Measurements from ENCODE around the gene RTKN2. TPM values are rescaled to one million over a fixed set of nuclear protein-coding genes. Genes with fewer than 3 reads are reported as not detected.

Gene RTKN2
- total RNA-seq, 1 donor from 2014 or later, result 27.5 TPM

DNA sequence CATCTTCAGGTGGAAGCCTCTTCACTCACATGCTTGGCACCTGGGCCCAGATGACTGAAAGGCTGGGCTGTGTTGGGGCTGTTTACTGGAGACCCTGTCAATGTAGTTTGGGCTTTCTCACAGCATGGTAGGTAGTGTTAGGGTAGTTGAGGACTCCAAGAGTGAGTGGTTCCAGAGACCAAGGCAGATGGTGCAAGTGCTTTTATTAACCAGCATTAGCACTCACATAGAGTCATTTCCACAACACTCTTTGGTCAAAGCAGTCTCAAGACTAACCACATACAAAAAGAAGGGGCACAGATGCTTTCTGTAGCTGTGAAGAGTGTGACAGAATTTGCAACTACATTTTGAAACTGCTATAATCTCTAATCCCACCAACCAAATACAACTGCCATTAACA, 135.0 kb downstream of the RTKN2 start:
- H3K4me1 Mint-ChIP-seq, result no peaks in the 10 kb centered on the region

More for the DNA sequence above, 135.0 kb downstream of the RTKN2 start:
- no peak for DNase-seq (ENCODE audit: low read depth, low spot score)
- H3K9me3 Mint-ChIP-seq, result peaks cover 3% of the 10 kb centered on the region
- no peaks in the 10 kb centered on the region for H3K27me3 Mint-ChIP-seq (ENCODE audit: low read depth)
- H3K4me3 Mint-ChIP-seq, result no peak overlapping the region
- H3K36me3 Mint-ChIP-seq (ENCODE audit: low read depth), result peaks cover 4% of the 10 kb centered on the region
- no peak overlapping the region for H3K27ac Mint-ChIP-seq (ENCODE audit: unreplicated experiment)
- TF ChIP-seq, protein P1, sequence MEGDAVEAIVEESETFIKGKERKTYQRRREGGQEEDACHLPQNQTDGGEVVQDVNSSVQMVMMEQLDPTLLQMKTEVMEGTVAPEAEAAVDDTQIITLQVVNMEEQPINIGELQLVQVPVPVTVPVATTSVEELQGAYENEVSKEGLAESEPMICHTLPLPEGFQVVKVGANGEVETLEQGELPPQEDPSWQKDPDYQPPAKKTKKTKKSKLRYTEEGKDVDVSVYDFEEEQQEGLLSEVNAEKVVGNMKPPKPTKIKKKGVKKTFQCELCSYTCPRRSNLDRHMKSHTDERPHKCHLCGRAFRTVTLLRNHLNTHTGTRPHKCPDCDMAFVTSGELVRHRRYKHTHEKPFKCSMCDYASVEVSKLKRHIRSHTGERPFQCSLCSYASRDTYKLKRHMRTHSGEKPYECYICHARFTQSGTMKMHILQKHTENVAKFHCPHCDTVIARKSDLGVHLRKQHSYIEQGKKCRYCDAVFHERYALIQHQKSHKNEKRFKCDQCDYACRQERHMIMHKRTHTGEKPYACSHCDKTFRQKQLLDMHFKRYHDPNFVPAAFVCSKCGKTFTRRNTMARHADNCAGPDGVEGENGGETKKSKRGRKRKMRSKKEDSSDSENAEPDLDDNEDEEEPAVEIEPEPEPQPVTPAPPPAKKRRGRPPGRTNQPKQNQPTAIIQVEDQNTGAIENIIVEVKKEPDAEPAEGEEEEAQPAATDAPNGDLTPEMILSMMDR (conservative IDR thresholded peaks at IDR 0.05), result no peak

Other genes starting within 250 kb of the RTKN2 start
- gene ZNF365, start 105.5 kb upstream of the RTKN2 start, total RNA-seq, result 1.0 and 1.1 TPM in 2 replicates

All from neural crest cell (in vitro differentiated cells).